Liver (tissue), 3 donors: ENCODE measurements around the gene CENPF.

Experiments used
- EGR1 ChIP-seq, 2 donors: IDR thresholded peaks; 2 replicates each; pipeline ENCODE4 v1.6.1; 2016 to 2018; ENCODE audit warnings: antibody characterized with exemption in 2 of 2, low read depth in 2 of 2
- FOXA1 ChIP-seq: IDR thresholded peaks from 2 replicates; pipeline ENCODE4 v1.6.1; 2016; ENCODE audit warnings: antibody characterized with exemption
- FOXA2 ChIP-seq: IDR thresholded peaks from 2 replicates; pipeline ENCODE4 v1.6.1; 2016; ENCODE audit warnings: antibody characterized with exemption
- HNF4G ChIP-seq: IDR thresholded peaks from 2 replicates; pipeline ENCODE4 v1.6.1; 2016; ENCODE audit warnings: antibody characterized with exemption
- NR2F2 ChIP-seq: IDR thresholded peaks from 2 replicates; pipeline ENCODE4 v1.6.1; 2016; ENCODE audit warnings: antibody characterized with exemption
- RAD21 ChIP-seq, 2 donors: IDR thresholded peaks; 2 replicates each; pipeline ENCODE4 v1.6.1; 2016; ENCODE audit warnings: antibody characterized with exemption in 2 of 2, mild to moderate bottlenecking in 2 of 2
- RXRA ChIP-seq, 2 donors: IDR thresholded peaks; 2 replicates each; pipeline ENCODE4 v1.6.1; 2017 to 2018; ENCODE audit warnings: antibody characterized with exemption in 2 of 2, mild to moderate bottlenecking in 1 of 2
- SP1 ChIP-seq: IDR thresholded peaks from 2 replicates; pipeline ENCODE4 v1.6.1; 2018; ENCODE audit warnings: antibody characterized with exemption, mild to moderate bottlenecking
- TAF1 ChIP-seq: conservative IDR thresholded peaks from 2 replicates; pipeline ENCODE4 v1.6.1; 2016; ENCODE audit warnings: antibody characterized with exemption, mild to moderate bottlenecking
- YY1 ChIP-seq: IDR thresholded peaks from 2 replicates; pipeline ENCODE4 v1.6.1; 2016; ENCODE audit warnings: antibody characterized with exemption, mild to moderate bottlenecking
- TF ChIP-seq, protein P1 (sequence below): fragments of 150-350 bp; IDR thresholded peaks from 2 replicates; pipeline ENCODE4 v1.5.1; 2017; ENCODE audit warnings: improper control_type of control experiment, low read depth, low read length; ENCODE audit not compliant: missing input control
- TF ChIP-seq, protein P2 (sequence below): IDR thresholded peaks from 2 replicates; pipeline ENCODE4 v1.6.1; 2016; ENCODE audit warnings: antibody characterized with exemption, mild to moderate bottlenecking
- TF ChIP-seq, protein P3 (sequence below): IDR thresholded peaks from 2 replicates; pipeline ENCODE4 v1.6.1; 2016; ENCODE audit warnings: antibody characterized with exemption
- TF ChIP-seq, protein P4 (sequence below): IDR thresholded peaks from 2 replicates; pipeline ENCODE4 v1.6.1; 2016; ENCODE audit warnings: antibody characterized with exemption
- donor health status: healthy.
- donor health status: healthy.

DNA sequence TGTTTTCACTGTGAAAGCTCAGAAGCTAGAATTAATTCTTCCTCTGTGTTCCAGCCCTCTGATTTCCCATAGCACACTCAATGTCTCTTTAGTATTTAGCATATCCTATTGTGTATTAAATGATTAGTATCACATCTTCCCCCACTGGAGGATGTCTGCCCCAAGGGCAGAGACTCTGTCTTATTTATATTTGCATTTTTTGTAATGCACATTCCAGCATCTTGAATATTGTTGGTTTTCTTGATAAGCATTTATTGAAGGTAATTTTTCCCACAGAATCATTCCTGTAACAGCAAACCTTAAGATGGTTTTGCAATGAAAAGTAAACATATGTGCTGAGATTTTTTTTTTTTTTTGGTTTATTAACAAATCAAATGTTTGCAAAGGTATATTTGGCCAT lies 34.1 kb downstream of the CENPF start:
- TF ChIP-seq TAF1 (no peak), NR2F2 (no peak), YY1 (no peak), RXRA (IDR thresholded peaks at IDR 0.05) (no peak), SP1 (no peak), HNF4G (no peak), EGR1 (IDR thresholded peaks at IDR 0.05; ENCODE audit: low read depth in 2 of 2) (no peak), FOXA1 (no peak), RAD21 (IDR thresholded peaks at IDR 0.05) (no peak), FOXA2 (no peak)
- TF ChIP-seq, protein P1, sequence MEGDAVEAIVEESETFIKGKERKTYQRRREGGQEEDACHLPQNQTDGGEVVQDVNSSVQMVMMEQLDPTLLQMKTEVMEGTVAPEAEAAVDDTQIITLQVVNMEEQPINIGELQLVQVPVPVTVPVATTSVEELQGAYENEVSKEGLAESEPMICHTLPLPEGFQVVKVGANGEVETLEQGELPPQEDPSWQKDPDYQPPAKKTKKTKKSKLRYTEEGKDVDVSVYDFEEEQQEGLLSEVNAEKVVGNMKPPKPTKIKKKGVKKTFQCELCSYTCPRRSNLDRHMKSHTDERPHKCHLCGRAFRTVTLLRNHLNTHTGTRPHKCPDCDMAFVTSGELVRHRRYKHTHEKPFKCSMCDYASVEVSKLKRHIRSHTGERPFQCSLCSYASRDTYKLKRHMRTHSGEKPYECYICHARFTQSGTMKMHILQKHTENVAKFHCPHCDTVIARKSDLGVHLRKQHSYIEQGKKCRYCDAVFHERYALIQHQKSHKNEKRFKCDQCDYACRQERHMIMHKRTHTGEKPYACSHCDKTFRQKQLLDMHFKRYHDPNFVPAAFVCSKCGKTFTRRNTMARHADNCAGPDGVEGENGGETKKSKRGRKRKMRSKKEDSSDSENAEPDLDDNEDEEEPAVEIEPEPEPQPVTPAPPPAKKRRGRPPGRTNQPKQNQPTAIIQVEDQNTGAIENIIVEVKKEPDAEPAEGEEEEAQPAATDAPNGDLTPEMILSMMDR: no peak
- TF ChIP-seq, protein P2, sequence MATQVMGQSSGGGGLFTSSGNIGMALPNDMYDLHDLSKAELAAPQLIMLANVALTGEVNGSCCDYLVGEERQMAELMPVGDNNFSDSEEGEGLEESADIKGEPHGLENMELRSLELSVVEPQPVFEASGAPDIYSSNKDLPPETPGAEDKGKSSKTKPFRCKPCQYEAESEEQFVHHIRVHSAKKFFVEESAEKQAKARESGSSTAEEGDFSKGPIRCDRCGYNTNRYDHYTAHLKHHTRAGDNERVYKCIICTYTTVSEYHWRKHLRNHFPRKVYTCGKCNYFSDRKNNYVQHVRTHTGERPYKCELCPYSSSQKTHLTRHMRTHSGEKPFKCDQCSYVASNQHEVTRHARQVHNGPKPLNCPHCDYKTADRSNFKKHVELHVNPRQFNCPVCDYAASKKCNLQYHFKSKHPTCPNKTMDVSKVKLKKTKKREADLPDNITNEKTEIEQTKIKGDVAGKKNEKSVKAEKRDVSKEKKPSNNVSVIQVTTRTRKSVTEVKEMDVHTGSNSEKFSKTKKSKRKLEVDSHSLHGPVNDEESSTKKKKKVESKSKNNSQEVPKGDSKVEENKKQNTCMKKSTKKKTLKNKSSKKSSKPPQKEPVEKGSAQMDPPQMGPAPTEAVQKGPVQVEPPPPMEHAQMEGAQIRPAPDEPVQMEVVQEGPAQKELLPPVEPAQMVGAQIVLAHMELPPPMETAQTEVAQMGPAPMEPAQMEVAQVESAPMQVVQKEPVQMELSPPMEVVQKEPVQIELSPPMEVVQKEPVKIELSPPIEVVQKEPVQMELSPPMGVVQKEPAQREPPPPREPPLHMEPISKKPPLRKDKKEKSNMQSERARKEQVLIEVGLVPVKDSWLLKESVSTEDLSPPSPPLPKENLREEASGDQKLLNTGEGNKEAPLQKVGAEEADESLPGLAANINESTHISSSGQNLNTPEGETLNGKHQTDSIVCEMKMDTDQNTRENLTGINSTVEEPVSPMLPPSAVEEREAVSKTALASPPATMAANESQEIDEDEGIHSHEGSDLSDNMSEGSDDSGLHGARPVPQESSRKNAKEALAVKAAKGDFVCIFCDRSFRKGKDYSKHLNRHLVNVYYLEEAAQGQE: no peak
- TF ChIP-seq, protein P3, sequence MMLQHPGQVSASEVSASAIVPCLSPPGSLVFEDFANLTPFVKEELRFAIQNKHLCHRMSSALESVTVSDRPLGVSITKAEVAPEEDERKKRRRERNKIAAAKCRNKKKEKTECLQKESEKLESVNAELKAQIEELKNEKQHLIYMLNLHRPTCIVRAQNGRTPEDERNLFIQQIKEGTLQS: no peak
- TF ChIP-seq, protein P4, sequence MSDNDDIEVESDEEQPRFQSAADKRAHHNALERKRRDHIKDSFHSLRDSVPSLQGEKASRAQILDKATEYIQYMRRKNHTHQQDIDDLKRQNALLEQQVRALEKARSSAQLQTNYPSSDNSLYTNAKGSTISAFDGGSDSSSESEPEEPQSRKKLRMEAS: no peak
